Measurements from ENCODE around the gene HLA-B. TPM values are rescaled to one million over a fixed set of nuclear protein-coding genes. Genes with fewer than 3 reads are reported as not detected.
A peak's percentile ranks its signal among the peaks of the same experiment; 100 is the strongest.

HLA-B gene
- total RNA-seq, 1 donor from 2014 or later, result 16.2 TPM

GRCh38 chr6:31355583-31355948 lies 1.4 kb downstream of the HLA-B start:
- Histone ChIP-seq H4K20me1 (ENCODE audit: low read depth) (no peaks in the 10 kb centered on the region), H3K4me2 (no peak overlapping the region), H2AFZ (replicated peaks) (no peak overlapping the region), H3K9ac (no peak overlapping the region), H3K4me3 (no peak overlapping the region), H3K4me1 (no peaks in the 10 kb centered on the region), H3K27me3 (peaks cover 50% of the 10 kb centered on the region), H3K27ac (no peak overlapping the region), H3K79me2 (ENCODE audit: low read depth) (no peaks in the 10 kb centered on the region), H3K9me3 (ENCODE audit: low read depth) (no peaks in the 10 kb centered on the region), H3F3A (ENCODE audit: low read depth) (no peaks in the 10 kb centered on the region), H3K36me3 (no peaks in the 10 kb centered on the region)
- Mint-ChIP-seq H3K9me3 (no peaks in the 10 kb centered on the region), H3K36me3 (peaks cover 4% of the 10 kb centered on the region), H3K27ac (no peak overlapping the region), H3K27me3 (ENCODE audit: insufficient read depth, low read depth) (peaks cover 54% of the 10 kb centered on the region), H3K4me1 (peaks cover 8% of the 10 kb centered on the region), H3K4me3 (peak overlapping the region; percentile 73)
- no peak for DNase-seq (ENCODE audit: low spot score)
- TF ChIP-seq EZH2 (IDR thresholded peaks at IDR 0.05) (no peak), EZH2phosphoT487 (IDR thresholded peaks at IDR 0.05) (no peak), CTCF (IDR thresholded peaks at IDR 0.05) (no peak)

- no peak for TF ChIP-seq EZH2 (IDR thresholded peaks at IDR 0.05)
- TF ChIP-seq CTCF (IDR thresholded peaks at IDR 0.05), result no peak
- no peak for TF ChIP-seq EZH2phosphoT487 (IDR thresholded peaks at IDR 0.05)
- Histone ChIP-seq H3K36me3 (no peaks in the 10 kb centered on the region), H3K4me1 (no peaks in the 10 kb centered on the region), H3K27ac (no peak overlapping the region), H3K79me2 (ENCODE audit: low read depth) (no peaks in the 10 kb centered on the region), H3K4me2 (no peak overlapping the region), H3K27me3 (peaks cover 45% of the 10 kb centered on the region), H3F3A (ENCODE audit: low read depth) (no peaks in the 10 kb centered on the region), H2AFZ (replicated peaks) (no peak overlapping the region), H3K9me3 (ENCODE audit: low read depth) (no peaks in the 10 kb centered on the region), H3K9ac (no peak overlapping the region), H4K20me1 (ENCODE audit: low read depth) (no peaks in the 10 kb centered on the region), H3K4me3 (no peak overlapping the region)
- H3K27ac Mint-ChIP-seq, result no peak overlapping the region
- DNase-seq (ENCODE audit: low spot score), result no peak
- peak overlapping the region; percentile 73 for H3K4me3 Mint-ChIP-seq
- peaks cover 8% of the 10 kb centered on the region for H3K4me1 Mint-ChIP-seq
- H3K36me3 Mint-ChIP-seq, result peaks cover 4% of the 10 kb centered on the region
- no peaks in the 10 kb centered on the region for H3K9me3 Mint-ChIP-seq
- peaks cover 48% of the 10 kb centered on the region for H3K27me3 Mint-ChIP-seq (ENCODE audit: insufficient read depth, low read depth)
These were observed 2.0 kb downstream of the HLA-B start for GRCh38 chr6:31354864-31355582.

- Histone ChIP-seq H3K9ac (no peak overlapping the region), H3K27ac (no peak overlapping the region), H3K4me3 (no peak overlapping the region), H3K27me3 (peaks cover 38% of the 10 kb centered on the region), H3K4me1 (no peaks in the 10 kb centered on the region), H3F3A (ENCODE audit: low read depth) (no peaks in the 10 kb centered on the region), H3K36me3 (no peaks in the 10 kb centered on the region), H3K9me3 (ENCODE audit: low read depth) (no peaks in the 10 kb centered on the region), H3K4me2 (no peak overlapping the region), H2AFZ (replicated peaks) (no peak overlapping the region), H3K79me2 (ENCODE audit: low read depth) (no peaks in the 10 kb centered on the region), H4K20me1 (ENCODE audit: low read depth) (no peaks in the 10 kb centered on the region)
- Mint-ChIP-seq H3K4me3 (no peak overlapping the region), H3K36me3 (peaks cover 4% of the 10 kb centered on the region), H3K9me3 (no peaks in the 10 kb centered on the region), H3K4me1 (peaks cover 8% of the 10 kb centered on the region), H3K27me3 (ENCODE audit: insufficient read depth, low read depth) (peaks cover 43% of the 10 kb centered on the region), H3K27ac (no peak overlapping the region)
- DNase-seq (ENCODE audit: low spot score), result no peak
- no peak for TF ChIP-seq EZH2phosphoT487 (IDR thresholded peaks at IDR 0.05)
- TF ChIP-seq EZH2 (IDR thresholded peaks at IDR 0.05), result no peak
- TF ChIP-seq CTCF (IDR thresholded peaks at IDR 0.05), result no peak
These were observed 2.7 kb downstream of the HLA-B start for GRCh38 chr6:31354158-31354863.

Measured in neural progenitor cell (in vitro differentiated cells).